Measurements from ENCODE around the gene CACNA1S.
A peak's percentile ranks its signal among the peaks of the same experiment; 100 is the strongest.

The CACNA1S gene

DNA sequence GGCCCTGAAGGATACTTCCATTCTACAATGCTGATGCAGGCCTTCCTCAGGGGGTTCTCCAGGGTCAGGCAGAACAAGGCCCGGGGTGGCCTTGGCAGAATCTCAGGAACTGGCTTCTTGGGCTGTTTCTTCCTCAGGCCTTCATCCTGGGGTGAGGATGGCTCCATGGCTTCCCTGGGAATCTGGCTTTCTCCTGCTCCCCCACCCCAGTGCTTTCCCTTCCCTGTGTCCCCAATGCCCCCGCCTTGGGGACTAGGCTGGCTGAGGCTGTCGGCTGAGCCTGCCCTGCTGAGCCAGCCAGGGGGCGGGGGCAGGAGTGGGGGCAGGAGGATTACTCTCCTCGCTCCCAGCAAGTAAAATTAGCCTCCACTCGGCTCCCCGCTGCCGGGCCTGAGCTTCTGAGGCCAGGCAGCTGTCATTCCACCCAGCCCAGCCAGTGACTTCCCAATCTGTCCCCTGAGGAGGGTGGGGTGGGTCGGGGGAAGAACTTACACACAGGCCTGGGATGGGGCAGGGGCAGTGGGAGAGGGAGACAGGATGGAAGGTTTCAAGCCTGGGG is at the start of gene CACNA1S:
CACNA1S (minus strand) TSS at position 254 of the 559 bp plus-strand sequence; CDS start at position 167, 87 bp downstream.
- no peak for DNase-seq (ENCODE audit: low read depth)
- no peak within 1 kb of the TSS for H3K4me3 ChIP-seq (ENCODE audit: low read depth, low read length)
- TF ChIP-seq, protein P1, sequence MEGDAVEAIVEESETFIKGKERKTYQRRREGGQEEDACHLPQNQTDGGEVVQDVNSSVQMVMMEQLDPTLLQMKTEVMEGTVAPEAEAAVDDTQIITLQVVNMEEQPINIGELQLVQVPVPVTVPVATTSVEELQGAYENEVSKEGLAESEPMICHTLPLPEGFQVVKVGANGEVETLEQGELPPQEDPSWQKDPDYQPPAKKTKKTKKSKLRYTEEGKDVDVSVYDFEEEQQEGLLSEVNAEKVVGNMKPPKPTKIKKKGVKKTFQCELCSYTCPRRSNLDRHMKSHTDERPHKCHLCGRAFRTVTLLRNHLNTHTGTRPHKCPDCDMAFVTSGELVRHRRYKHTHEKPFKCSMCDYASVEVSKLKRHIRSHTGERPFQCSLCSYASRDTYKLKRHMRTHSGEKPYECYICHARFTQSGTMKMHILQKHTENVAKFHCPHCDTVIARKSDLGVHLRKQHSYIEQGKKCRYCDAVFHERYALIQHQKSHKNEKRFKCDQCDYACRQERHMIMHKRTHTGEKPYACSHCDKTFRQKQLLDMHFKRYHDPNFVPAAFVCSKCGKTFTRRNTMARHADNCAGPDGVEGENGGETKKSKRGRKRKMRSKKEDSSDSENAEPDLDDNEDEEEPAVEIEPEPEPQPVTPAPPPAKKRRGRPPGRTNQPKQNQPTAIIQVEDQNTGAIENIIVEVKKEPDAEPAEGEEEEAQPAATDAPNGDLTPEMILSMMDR (IDR thresholded peaks at IDR 0.05; ENCODE audit: low read depth, low read length, missing control alignments) = no peak

DNA sequence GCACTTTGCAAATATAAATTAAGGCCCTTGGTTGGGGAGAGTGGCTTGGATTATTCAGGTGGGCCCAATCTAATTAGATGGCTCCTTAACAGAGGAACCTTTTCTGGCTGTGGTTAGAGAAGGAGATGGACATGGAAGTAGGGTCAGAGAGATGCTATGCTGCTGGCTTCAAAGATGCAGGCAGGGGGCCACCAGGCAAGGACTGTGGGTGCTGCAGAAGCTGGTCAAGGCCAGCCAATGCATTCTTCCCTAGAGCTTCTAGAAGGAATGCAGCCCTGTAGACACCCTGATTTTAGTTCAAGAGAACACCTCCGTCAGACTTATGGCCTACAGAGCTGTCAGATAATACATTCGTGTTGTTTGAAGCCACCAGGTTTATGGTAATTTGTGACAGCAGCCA is 45.7 kb upstream of the CACNA1S start:
- TF ChIP-seq, protein P1 (IDR thresholded peaks at IDR 0.05; ENCODE audit: low read depth, low read length, missing control alignments) = no peak
- no peak overlapping the region for H3K4me3 ChIP-seq (ENCODE audit: low read depth, low read length)
- no peak for DNase-seq (ENCODE audit: low read depth)

DNA sequence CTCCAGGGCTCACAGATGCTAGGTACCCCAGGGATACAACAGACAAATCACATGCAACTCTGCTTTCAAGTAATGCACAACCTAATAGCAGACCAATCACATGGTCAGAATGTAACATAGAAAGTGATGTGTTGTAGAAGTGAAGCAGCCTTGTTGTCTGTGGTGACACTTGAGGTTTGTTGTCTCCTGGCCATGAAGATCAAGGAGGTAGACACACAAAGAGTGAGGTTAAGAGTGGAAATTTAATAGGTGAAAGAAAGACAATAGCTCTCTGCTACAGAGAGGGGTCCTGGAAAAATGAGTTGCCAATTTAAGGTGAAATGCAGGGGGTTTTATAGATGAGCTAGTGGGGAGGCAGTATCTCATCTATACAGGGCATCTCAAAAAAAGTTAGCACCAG is 44.6 kb upstream of the CACNA1S start:
- no peak for DNase-seq (ENCODE audit: low read depth)
- no peak overlapping the region for H3K4me3 ChIP-seq (ENCODE audit: low read depth, low read length)
- TF ChIP-seq, protein P1 (IDR thresholded peaks at IDR 0.05; ENCODE audit: low read depth, low read length, missing control alignments) = no peak

DNA sequence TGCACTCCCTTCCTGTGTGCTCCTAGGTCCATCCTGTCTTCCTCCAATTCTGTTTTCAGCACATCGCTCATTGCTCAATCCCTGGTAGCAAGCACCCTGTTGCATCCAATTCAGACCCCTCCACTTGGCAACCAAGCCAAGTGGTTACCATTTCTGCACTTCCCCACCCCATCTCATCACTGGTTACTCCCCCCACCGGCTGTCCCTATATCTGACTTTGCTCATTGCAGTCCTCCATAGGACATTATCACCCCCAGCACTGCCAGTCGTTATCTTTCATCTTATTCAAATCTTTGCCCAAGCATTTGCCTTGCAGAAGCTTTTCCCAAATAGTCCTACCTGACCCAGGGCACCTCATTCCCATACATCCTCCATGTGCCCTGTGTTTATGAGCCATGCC is 44.1 kb upstream of the CACNA1S start:
- no peak overlapping the region for H3K4me3 ChIP-seq (ENCODE audit: low read depth, low read length)
- no peak for DNase-seq (ENCODE audit: low read depth)
- TF ChIP-seq, protein P1 (IDR thresholded peaks at IDR 0.05; ENCODE audit: low read depth, low read length, missing control alignments) = no peak

DNA sequence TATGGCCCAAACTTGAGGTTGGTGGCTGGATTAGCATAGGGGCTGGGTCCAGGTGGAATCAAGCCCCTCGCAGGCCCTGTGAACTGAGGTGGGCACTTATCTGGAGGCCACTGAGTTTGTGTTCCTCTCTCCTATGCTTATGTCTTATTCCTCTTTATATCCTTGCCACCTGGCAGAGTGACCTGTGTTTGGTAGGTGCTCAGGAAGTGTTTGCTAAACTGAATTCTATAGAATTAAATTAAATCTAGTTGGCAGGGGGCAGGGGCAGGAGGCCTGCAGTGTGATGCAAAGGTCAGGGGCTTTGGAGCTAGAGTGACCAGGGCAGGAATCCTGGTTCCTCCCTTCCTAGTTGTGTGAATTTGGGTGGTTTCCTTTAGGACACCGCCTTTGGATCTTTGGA is 43.1 kb upstream of the CACNA1S start:
- no peak overlapping the region for H3K4me3 ChIP-seq (ENCODE audit: low read depth, low read length)
- DNase-seq (ENCODE audit: low read depth) = no peak
- TF ChIP-seq, protein P1 (IDR thresholded peaks at IDR 0.05; ENCODE audit: low read depth, low read length, missing control alignments) = no peak

DNA sequence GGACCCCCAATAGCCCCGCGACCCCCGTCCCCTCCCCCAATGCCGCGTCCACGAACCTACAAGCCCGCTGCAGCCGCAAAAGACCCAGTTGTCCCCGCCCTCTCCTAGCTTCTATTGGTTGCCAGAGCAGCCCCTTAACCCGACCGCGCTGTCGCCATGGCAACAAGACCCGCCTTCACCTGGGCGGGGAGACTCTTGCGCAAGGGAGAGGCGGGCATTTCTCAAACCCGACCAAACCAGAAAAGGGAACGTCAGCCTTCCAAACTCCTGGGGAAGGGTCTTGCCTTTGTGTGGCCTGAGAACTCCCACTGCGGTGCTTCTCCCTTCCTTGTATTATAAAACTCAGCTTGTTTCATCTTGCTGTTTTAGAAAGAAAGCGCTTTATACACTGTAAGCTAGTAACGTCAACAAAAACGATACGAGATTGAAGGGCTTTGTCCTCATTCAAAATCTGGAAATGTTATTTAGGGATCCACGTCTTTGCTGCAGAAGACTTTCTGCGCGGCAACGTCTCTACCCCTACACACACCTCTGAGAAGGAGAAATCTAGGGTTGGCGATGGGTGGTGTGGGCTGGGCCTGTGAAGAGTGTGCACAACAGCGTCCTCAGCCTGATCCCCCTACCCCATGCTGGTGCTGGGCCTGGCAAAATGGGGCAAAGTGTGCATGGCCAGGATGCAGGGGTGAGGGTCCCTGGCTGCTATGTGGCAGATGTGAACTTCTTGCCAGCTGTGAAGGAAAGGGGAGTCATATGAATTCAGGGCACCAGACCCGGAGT is 42.4 kb upstream of the CACNA1S start, which contains the start of gene TMEM9:
TMEM9 (minus strand) TSS at position 86 of the 777 bp plus-strand sequence. CDS start 551 bp downstream, outside the sequence.
- peak; percentile 87 for DNase-seq (ENCODE audit: low read depth)
- TF ChIP-seq, protein P1 (IDR thresholded peaks at IDR 0.05; ENCODE audit: low read depth, low read length, missing control alignments) = no peak
- peak within 1 kb of the TSS; percentile 82 for H3K4me3 ChIP-seq (ENCODE audit: low read depth, low read length)

Data from GM12864 (cell line).